ENCODE measurements around the gene AIG1. TPM values are rescaled to one million over a fixed set of nuclear protein-coding genes. Genes with fewer than 3 reads are reported as not detected.

The AIG1 gene
- polyA plus RNA-seq, 1 of the 3 experiments (the other 2 are of a cell fraction) = 36.8 TPM

DNA sequence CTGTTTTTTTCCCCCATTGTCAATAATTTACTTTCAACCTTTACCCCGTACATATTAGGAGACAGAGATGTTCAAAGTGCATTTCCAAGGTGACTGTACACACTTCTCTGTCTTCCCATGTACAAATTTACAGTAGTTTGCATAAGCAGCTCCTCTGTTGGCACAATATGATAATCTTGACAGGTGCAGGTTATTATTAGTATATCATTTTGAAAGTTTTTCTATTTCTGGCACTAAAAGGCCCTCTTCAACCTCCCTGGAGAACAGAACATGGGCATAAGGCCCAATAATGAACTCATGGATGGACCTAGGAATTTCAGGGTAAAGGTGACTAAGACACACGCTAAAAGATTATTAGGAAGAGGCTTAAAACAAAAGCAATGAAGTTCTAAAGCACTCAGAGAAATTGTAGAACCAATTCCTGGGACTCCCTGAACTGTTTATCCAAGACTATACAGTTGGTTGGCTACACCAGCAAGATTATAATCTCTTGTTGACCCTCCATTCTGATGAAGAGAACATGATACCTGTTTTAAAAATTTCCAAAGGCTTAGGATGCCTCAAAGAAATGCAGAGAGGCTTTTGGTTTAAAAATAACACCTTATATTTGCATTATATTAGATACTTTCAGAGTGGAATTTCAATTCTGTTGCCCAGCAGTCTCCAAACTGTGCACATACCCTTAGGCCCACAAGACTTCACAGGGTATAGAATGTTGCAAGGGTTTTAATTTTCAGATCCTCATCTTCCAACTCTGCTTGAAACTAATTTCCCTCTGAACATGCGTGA, 1.1 kb downstream of the AIG1 start (continued):
- TF ChIP-seq, protein P1, sequence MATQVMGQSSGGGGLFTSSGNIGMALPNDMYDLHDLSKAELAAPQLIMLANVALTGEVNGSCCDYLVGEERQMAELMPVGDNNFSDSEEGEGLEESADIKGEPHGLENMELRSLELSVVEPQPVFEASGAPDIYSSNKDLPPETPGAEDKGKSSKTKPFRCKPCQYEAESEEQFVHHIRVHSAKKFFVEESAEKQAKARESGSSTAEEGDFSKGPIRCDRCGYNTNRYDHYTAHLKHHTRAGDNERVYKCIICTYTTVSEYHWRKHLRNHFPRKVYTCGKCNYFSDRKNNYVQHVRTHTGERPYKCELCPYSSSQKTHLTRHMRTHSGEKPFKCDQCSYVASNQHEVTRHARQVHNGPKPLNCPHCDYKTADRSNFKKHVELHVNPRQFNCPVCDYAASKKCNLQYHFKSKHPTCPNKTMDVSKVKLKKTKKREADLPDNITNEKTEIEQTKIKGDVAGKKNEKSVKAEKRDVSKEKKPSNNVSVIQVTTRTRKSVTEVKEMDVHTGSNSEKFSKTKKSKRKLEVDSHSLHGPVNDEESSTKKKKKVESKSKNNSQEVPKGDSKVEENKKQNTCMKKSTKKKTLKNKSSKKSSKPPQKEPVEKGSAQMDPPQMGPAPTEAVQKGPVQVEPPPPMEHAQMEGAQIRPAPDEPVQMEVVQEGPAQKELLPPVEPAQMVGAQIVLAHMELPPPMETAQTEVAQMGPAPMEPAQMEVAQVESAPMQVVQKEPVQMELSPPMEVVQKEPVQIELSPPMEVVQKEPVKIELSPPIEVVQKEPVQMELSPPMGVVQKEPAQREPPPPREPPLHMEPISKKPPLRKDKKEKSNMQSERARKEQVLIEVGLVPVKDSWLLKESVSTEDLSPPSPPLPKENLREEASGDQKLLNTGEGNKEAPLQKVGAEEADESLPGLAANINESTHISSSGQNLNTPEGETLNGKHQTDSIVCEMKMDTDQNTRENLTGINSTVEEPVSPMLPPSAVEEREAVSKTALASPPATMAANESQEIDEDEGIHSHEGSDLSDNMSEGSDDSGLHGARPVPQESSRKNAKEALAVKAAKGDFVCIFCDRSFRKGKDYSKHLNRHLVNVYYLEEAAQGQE (IDR thresholded peaks at IDR 0.05; ENCODE audit: low read depth, low read length) = no peak
- TF ChIP-seq, protein P2, sequence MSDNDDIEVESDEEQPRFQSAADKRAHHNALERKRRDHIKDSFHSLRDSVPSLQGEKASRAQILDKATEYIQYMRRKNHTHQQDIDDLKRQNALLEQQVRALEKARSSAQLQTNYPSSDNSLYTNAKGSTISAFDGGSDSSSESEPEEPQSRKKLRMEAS (IDR thresholded peaks at IDR 0.05; ENCODE audit: low read depth) = no peak

DNA sequence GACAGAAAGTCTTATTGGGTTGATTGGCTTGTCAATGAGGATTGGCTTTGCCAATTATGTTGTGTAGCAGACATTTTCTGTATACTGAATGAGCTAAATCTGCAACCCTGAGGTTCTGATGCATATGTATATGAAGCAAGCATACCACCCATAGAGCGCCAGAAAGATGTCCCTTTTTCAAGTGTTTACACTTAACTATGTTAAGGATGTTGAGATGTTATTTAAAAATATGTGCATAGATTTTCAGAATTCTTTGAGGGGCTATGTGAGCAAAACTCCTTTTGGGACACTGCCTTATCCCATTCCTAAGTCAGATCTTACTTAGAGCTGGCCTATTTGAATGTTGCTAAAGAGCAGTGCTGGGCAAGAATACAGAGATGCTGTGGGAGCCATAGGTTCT, 1.9 kb downstream of the AIG1 start:
- Histone ChIP-seq H3K27me3 (ENCODE audit: insufficient read depth) (no peaks in the 10 kb centered on the region), H3F3A (replicated peaks; ENCODE audit: insufficient read depth) (peaks cover 24% of the 10 kb centered on the region), H2AFZ (ENCODE audit: low read depth) (no peak overlapping the region), H4K20me1 (ENCODE audit: insufficient read depth) (no peaks in the 10 kb centered on the region), H3K4me1 (ENCODE audit: control insufficient read depth in 1 of 2, insufficient read depth in 2 of 2, low read depth in 1 of 2, low read length in 1 of 2) (peaks cover 0 to 12% of the 10 kb centered on the region in 2 experiments; a peak in 2 of 4 replicates), H3K9me3 (no peaks in the 10 kb centered on the region), H3K4me3 (ENCODE audit: low read depth in 2 of 2, low read length in 1 of 2) (no peak overlapping the region), H3K36me3 (replicated peaks in 1 of 2; ENCODE audit: control insufficient read depth in 1 of 2, insufficient read depth in 2 of 2, low read length in 1 of 2) (peaks cover 0 to 2% of the 10 kb centered on the region in 2 experiments), H3K9ac (no peak overlapping the region), H3K27ac (ENCODE audit: low read depth in 2 of 2, low read length in 1 of 2) (no peak overlapping the region), H3K4me2 (no peak overlapping the region), H3K79me2 (ENCODE audit: insufficient read depth) (peaks cover 4% of the 10 kb centered on the region; the same call in 1 of the 2 replicates), H3K9me2 (no peaks in the 10 kb centered on the region)
- POLR2A ChIA-PET = no interaction called here
- DNase-seq = no peak
- TF ChIP-seq RCOR1 (IDR thresholded peaks at IDR 0.05; ENCODE audit: low read length) = no peak
- TF ChIP-seq NRF1 (IDR thresholded peaks at IDR 0.05; ENCODE audit: low read depth, low read length) = no peak
- no peak for TF ChIP-seq SIN3A (IDR thresholded peaks at IDR 0.05; ENCODE audit: borderline replicate concordance, low read depth, low read length)
- TF ChIP-seq, protein P3, sequence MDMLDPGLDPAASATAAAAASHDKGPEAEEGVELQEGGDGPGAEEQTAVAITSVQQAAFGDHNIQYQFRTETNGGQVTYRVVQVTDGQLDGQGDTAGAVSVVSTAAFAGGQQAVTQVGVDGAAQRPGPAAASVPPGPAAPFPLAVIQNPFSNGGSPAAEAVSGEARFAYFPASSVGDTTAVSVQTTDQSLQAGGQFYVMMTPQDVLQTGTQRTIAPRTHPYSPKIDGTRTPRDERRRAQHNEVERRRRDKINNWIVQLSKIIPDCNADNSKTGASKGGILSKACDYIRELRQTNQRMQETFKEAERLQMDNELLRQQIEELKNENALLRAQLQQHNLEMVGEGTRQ (IDR thresholded peaks at IDR 0.05; ENCODE audit: borderline replicate concordance, low read depth, low read length) = no peak
- WGBS (ENCODE audit: low lambda C conversion rate) = 100% methylated on average over 1 of the region's 1 CpG
- CTCF ChIA-PET = interaction anchor here (0.6 to 1.7 kb wide), 3 partner anchors 365 to 511 kb away, joined by 3 read pairs; no protein-coding TSS in a partner anchor

DNA sequence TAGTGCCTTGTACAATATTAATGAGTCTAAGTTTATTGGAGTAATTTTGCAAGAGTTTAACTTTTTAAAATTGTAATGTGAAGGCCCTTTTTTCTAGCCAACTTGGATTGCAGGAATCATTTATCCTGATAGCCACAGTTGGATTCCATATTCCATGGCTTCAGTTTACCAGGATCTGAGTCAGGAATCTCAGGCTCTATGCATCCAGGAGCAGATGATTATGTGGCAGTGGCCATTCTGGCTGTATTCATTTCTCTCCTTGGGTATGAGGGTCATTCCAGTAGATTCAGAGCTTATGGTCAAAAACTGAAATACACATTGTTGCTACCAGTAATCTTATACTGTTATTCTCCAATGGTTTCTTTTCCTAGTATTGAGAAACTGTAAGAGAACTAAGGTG, 2.9 kb downstream of the AIG1 start:
- H3K9me2 ChIP-seq = no peaks in the 10 kb centered on the region
- ChIA-PET CTCF (interaction anchor here (1.7 kb wide), 1 partner anchor 371 kb away, joined by 3 read pairs; no protein-coding TSS in a partner anchor), POLR2A (no interaction called here)
- H3K4me3 ChIP-seq (ENCODE audit: low read depth in 2 of 2, low read length in 1 of 2) = no peak overlapping the region
- H3K36me3 ChIP-seq (replicated peaks in 1 of 2; ENCODE audit: control insufficient read depth in 1 of 2, insufficient read depth in 2 of 2, low read length in 1 of 2) = peaks cover 0 to 2% of the 10 kb centered on the region in 2 experiments
- no peaks in the 10 kb centered on the region for H4K20me1 ChIP-seq (ENCODE audit: insufficient read depth)
- no peak overlapping the region for H3K9ac ChIP-seq
- DNase-seq = no peak
- H3K9me3 ChIP-seq = no peaks in the 10 kb centered on the region
- no peak overlapping the region for H2AFZ ChIP-seq (ENCODE audit: low read depth)
- H3K27ac ChIP-seq (ENCODE audit: low read depth in 2 of 2, low read length in 1 of 2) = no peak overlapping the region
- H3K79me2 ChIP-seq (ENCODE audit: insufficient read depth) = peaks cover 4% of the 10 kb centered on the region; the same call in 1 of the 2 replicates
- H3K4me2 ChIP-seq = no peak overlapping the region
- peaks cover 0 to 12% of the 10 kb centered on the region in 2 experiments; a peak in 2 of 4 replicates for H3K4me1 ChIP-seq (ENCODE audit: control insufficient read depth in 1 of 2, insufficient read depth in 2 of 2, low read depth in 1 of 2, low read length in 1 of 2)
- no peaks in the 10 kb centered on the region for H3K27me3 ChIP-seq (ENCODE audit: insufficient read depth)
- H3F3A ChIP-seq (replicated peaks; ENCODE audit: insufficient read depth) = peaks cover 27% of the 10 kb centered on the region
- no peak for TF ChIP-seq FOXJ3 (CRISPR knock-in tag; IDR thresholded peaks at IDR 0.05)
- TF ChIP-seq TCF12 (IDR thresholded peaks at IDR 0.05) = no peak
- TF ChIP-seq, protein P2 (IDR thresholded peaks at IDR 0.05; ENCODE audit: low read depth) = no peak
- no peak for TF ChIP-seq RFX5 (IDR thresholded peaks at IDR 0.05; ENCODE audit: low read length)
- TF ChIP-seq MXI1 (IDR thresholded peaks at IDR 0.05; ENCODE audit: low read depth, low read length) = no peak
- TF ChIP-seq RAD21 (IDR thresholded peaks at IDR 0.05; ENCODE audit: low read length) = no peak
- TF ChIP-seq SIN3A (IDR thresholded peaks at IDR 0.05; ENCODE audit: borderline replicate concordance, low read depth, low read length) = no peak
- no peak for TF ChIP-seq FOXM1 (IDR thresholded peaks at IDR 0.05; ENCODE audit: low read depth)
- TF ChIP-seq, protein P4, sequence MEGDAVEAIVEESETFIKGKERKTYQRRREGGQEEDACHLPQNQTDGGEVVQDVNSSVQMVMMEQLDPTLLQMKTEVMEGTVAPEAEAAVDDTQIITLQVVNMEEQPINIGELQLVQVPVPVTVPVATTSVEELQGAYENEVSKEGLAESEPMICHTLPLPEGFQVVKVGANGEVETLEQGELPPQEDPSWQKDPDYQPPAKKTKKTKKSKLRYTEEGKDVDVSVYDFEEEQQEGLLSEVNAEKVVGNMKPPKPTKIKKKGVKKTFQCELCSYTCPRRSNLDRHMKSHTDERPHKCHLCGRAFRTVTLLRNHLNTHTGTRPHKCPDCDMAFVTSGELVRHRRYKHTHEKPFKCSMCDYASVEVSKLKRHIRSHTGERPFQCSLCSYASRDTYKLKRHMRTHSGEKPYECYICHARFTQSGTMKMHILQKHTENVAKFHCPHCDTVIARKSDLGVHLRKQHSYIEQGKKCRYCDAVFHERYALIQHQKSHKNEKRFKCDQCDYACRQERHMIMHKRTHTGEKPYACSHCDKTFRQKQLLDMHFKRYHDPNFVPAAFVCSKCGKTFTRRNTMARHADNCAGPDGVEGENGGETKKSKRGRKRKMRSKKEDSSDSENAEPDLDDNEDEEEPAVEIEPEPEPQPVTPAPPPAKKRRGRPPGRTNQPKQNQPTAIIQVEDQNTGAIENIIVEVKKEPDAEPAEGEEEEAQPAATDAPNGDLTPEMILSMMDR (IDR thresholded peaks at IDR 0.05) = no peak
- TF ChIP-seq FOSL2 (IDR thresholded peaks at IDR 0.05; ENCODE audit: borderline replicate concordance, low read depth) = no peak
- no peak for TF ChIP-seq TEAD4 (IDR thresholded peaks at IDR 0.05; ENCODE audit: borderline replicate concordance, insufficient read depth)
- TF ChIP-seq GABPA (IDR thresholded peaks at IDR 0.05; ENCODE audit: low read depth) = no peak
- TF ChIP-seq JUND (IDR thresholded peaks at IDR 0.05) = no peak
- TF ChIP-seq POLR2AphosphoS5 (IDR thresholded peaks at IDR 0.05; ENCODE audit: low read depth, low read length) = no peak
- TF ChIP-seq NRF1 (IDR thresholded peaks at IDR 0.05; ENCODE audit: low read depth, low read length) = no peak
